Brain microvascular endothelial cell (primary cell): ENCODE data around the gene PIGU.
A peak's percentile ranks its signal among the peaks of the same experiment; 100 is the strongest.
"Not testable (repeated sequence)": the region's sequence is repeated elsewhere in the genome, so short reads cannot be mapped to it uniquely, and the experiment has no call there.

Experiments used
- DNase-seq: peaks from one replicate; pipeline ENCODE4 v3.0.0-alpha.2; 2020
- H3K27ac ChIP-seq: fragments of 250-450 bp; sonication (Bioruptor Pico); 2 replicates; pipeline ENCODE4 v1.5.1; 2020; ENCODE audit warnings: mild to moderate bottlenecking, moderate library complexity
- H3K27me3 ChIP-seq: fragments of 250-450 bp; sonication (Bioruptor Pico); replicated peaks from 2 replicates; pipeline ENCODE4 v1.5.1; 2020; ENCODE audit warnings: mild to moderate bottlenecking
- H3K36me3 ChIP-seq: fragments of 250-450 bp; sonication (Bioruptor Pico); replicated peaks from 2 replicates; pipeline ENCODE4 v1.5.1; 2020; ENCODE audit warnings: mild to moderate bottlenecking
- H3K4me3 ChIP-seq: 2 replicates; pipeline ENCODE4 v1.5.1; 2011; ENCODE audit warnings: low read depth, mild to moderate bottlenecking, control low read depth, low read length, moderate library complexity
- CTCF ChIP-seq: IDR thresholded peaks from 2 replicates; pipeline ENCODE4 v1.5.1; 2011; ENCODE audit warnings: low read depth, mild to moderate bottlenecking, moderate library complexity, low read length, control low read depth, inconsistent platforms; ENCODE audit errors: missing control alignments
- in situ Hi-C: cut with HindIII; loops from 2 replicates; pipeline ENCODE4 v1.10.0; 2017; ENCODE audit warnings: low sequenced_read_pairs, low pct_ligation_motif_present

The PIGU gene

GRCh38 chr20:34624629-34625028 is 52.3 kb downstream of the PIGU start:
- no peaks in the 10 kb centered on the region for H3K27me3 ChIP-seq
- DNase-seq, result no peak
- H3K4me3 ChIP-seq, result no peak overlapping the region
- in situ Hi-C loops, result no loop called here
- TF ChIP-seq CTCF, result no peak
- H3K36me3 ChIP-seq, result no peaks in the 10 kb centered on the region
- H3K27ac ChIP-seq, result no peak overlapping the region

GRCh38 chr20:34622821-34623451 is 54.0 kb downstream of the PIGU start:
- Histone ChIP-seq H3K4me3 (no peak overlapping the region), H3K36me3 (no peaks in the 10 kb centered on the region), H3K27me3 (no peaks in the 10 kb centered on the region), H3K27ac (no peak overlapping the region)
- no peak for DNase-seq
- in situ Hi-C loops, result no loop called here
- no peak for TF ChIP-seq CTCF

- TF ChIP-seq CTCF, result no peak
- H3K36me3 ChIP-seq, result no peaks in the 10 kb centered on the region
- H3K27me3 ChIP-seq, result no peaks in the 10 kb centered on the region
- in situ Hi-C loops, result no loop called here
- no peak overlapping the region for H3K4me3 ChIP-seq
- H3K27ac ChIP-seq, result no peak overlapping the region
- peak; percentile 28 for DNase-seq
Measured at GRCh38 chr20:34621383-34622367, 55.2 kb downstream of the PIGU start.

- Histone ChIP-seq H3K36me3 (no peaks in the 10 kb centered on the region), H3K4me3 (no peak overlapping the region), H3K27ac (no peak overlapping the region), H3K27me3 (no peaks in the 10 kb centered on the region)
- in situ Hi-C loops, result no loop called here
- TF ChIP-seq CTCF, result no peak
- no peak for DNase-seq
Measured at GRCh38 chr20:34621036-34621343, 55.9 kb downstream of the PIGU start.

- Histone ChIP-seq H3K27ac (no peak overlapping the region), H3K4me3 (no peak overlapping the region), H3K27me3 (no peaks in the 10 kb centered on the region), H3K36me3 (no peaks in the 10 kb centered on the region)
- in situ Hi-C loops, result no loop called here
- no peak for TF ChIP-seq CTCF
- no peak for DNase-seq
Measured at GRCh38 chr20:34618676-34619075, 58.2 kb downstream of the PIGU start.

GRCh38 chr20:34616913-34617312 is 60.0 kb downstream of the PIGU start:
- DNase-seq, H3K27me3 ChIP-seq, H3K4me3 ChIP-seq, H3K36me3 ChIP-seq, in situ Hi-C loops, H3K27ac ChIP-seq: not testable (repeated sequence)
